HepG2 (cell line): ENCODE results near the gene SKI. TPM values are rescaled to one million over a fixed set of nuclear protein-coding genes. Genes with fewer than 3 reads are reported as not detected.
A peak's percentile ranks its signal among the peaks of the same experiment; 100 is the strongest.

Experiments
- ATF7-NPFF ChIP-seq: sonication (generic); formaldehyde crosslinking; IDR thresholded peaks from 2 replicates; pipeline ENCODE4 v1.8.1; 2023; ENCODE audit warnings: mild to moderate bottlenecking, low read depth, missing genetic modification reagents, moderate library complexity
- CCAR2 ChIP-seq: fragments of 200-400 bp; formaldehyde crosslinking; optimal IDR thresholded peaks from 2 replicates; pipeline ENCODE3; 2018; ENCODE audit warnings: low read depth, mild to moderate bottlenecking, low read length, moderate library complexity
- CENPX ChIP-seq: sonication (generic); formaldehyde crosslinking; IDR thresholded peaks from 2 replicates; pipeline ENCODE4 v1.9.0; 2021; ENCODE audit warnings: mild to moderate bottlenecking, missing genetic modification reagents, moderate library complexity
- EEA1 ChIP-seq: sonication (generic); formaldehyde crosslinking; IDR thresholded peaks from 2 replicates; pipeline ENCODE4 v1.5.1; 2020; ENCODE audit warnings: mild to moderate bottlenecking, missing genetic modification reagents, borderline replicate concordance
- GABPA ChIP-seq, 2 experiments: IDR thresholded peaks; 2 replicates each; pipeline ENCODE4 v1.6.1; 2011 to 2016; ENCODE audit warnings: low read depth in 2 of 2, low read length in 1 of 2, missing biosample characterization in 1 of 2, missing genetic modification characterization in 1 of 2
- KLF11 ChIP-seq: IDR thresholded peaks from 2 replicates; pipeline ENCODE4 v1.6.1; 2016; ENCODE audit warnings: missing compliant biosample characterization
- KLF6 ChIP-seq: IDR thresholded peaks from 2 replicates; pipeline ENCODE4 v1.8.0; 2016; ENCODE audit warnings: missing biosample characterization, missing genetic modification reagents
- MTA1 ChIP-seq: sonication (generic); formaldehyde crosslinking; IDR thresholded peaks from 2 replicates; pipeline ENCODE4 v1.4.0; 2020; ENCODE audit warnings: missing genetic modification reagents, mild to moderate bottlenecking, borderline replicate concordance
- NFIC ChIP-seq: IDR thresholded peaks from 2 replicates; pipeline ENCODE4 v1.6.1; 2012; ENCODE audit warnings: mild to moderate bottlenecking, low read length, inconsistent platforms
- NFYB ChIP-seq: sonication (generic); formaldehyde crosslinking; IDR thresholded peaks from 2 replicates; pipeline ENCODE4 v1.4.0; 2020; ENCODE audit warnings: missing genetic modification reagents
- NONO ChIP-seq, 2 experiments: fragments of 450-650 bp in 1 of 2; sonication (generic) in 1 of 2; formaldehyde crosslinking in 1 of 2; IDR thresholded peaks in 1 of 2; conservative IDR thresholded peaks in 1 of 2; 2 replicates each; pipeline versions ENCODE4 v1.6.1 to v1.8.0; 2017 to 2022; ENCODE audit warnings: mild to moderate bottlenecking in 1 of 2, missing genetic modification reagents in 1 of 2, moderate library complexity in 1 of 2
- RARA ChIP-seq: IDR thresholded peaks from 2 replicates; pipeline ENCODE4 v1.6.1; 2016; ENCODE audit warnings: missing genetic modification reagents, missing compliant biosample characterization
- SP4 ChIP-seq: sonication (generic); formaldehyde crosslinking; IDR thresholded peaks from 2 replicates; pipeline ENCODE4 v1.8.1; 2023; ENCODE audit warnings: mild to moderate bottlenecking, missing genetic modification reagents
- YEATS4 ChIP-seq: sonication (generic); formaldehyde crosslinking; IDR thresholded peaks from 2 replicates; pipeline ENCODE4 v1.4.0; 2020; ENCODE audit warnings: missing genetic modification reagents, borderline replicate concordance
- ZBTB42 ChIP-seq: sonication (generic); formaldehyde crosslinking; IDR thresholded peaks from 2 replicates; pipeline ENCODE4 v1.5.0; 2020; ENCODE audit warnings: mild to moderate bottlenecking, missing genetic modification reagents
- ZNF558 ChIP-seq: sonication (generic); formaldehyde crosslinking; IDR thresholded peaks from 2 replicates; pipeline ENCODE4 v1.9.0; 2022; ENCODE audit warnings: mild to moderate bottlenecking, missing genetic modification reagents, borderline replicate concordance
- polyA plus RNA-seq, 8 experiments: library from polyadenylated mRNA; depleted of rRNA in 3 of 8; stranded (reverse) in 7 of 8; unstranded in 1 of 8; fragments of >200 nt; fragmentation: Illumina TruSeq in 4 of 8; extraction: Trizol in 4 of 8; gene quantifications; 2 replicates each; pipeline versions ENCODE4 v1.2.1 to v1.2.3, GENCODE V29; 2011 to 2016; ENCODE audit warnings: low read depth in 4 of 8, missing spikeins in 1 of 8, mixed read lengths in 1 of 8; ENCODE audit not compliant: insufficient read depth in 1 of 8
- total RNA-seq, 5 experiments: library from RNA; depleted of rRNA; stranded (reverse); fragments of >200 nt; fragmentation: Illumina TruSeq; extraction: Trizol; gene quantifications; 2 replicates each; pipeline ENCODE4 v1.2.3, GENCODE V29; 2016; ENCODE audit warnings: low read depth in 1 of 5
- TF ChIP-seq, protein P1 (sequence below): sonication (generic); formaldehyde crosslinking; IDR thresholded peaks from 2 replicates; pipeline ENCODE4 v1.5.0; 2020; ENCODE audit warnings: missing genetic modification reagents, mild to moderate bottlenecking, borderline replicate concordance
- TF ChIP-seq, protein P2 (sequence below): sonication (generic); formaldehyde crosslinking; IDR thresholded peaks from 2 replicates; pipeline ENCODE4 v1.4.0; 2020; ENCODE audit warnings: missing genetic modification reagents
- TF ChIP-seq, protein P3 (sequence below): sonication (generic); formaldehyde crosslinking; IDR thresholded peaks from 2 replicates; pipeline ENCODE4 v1.8.1; 2023; ENCODE audit warnings: mild to moderate bottlenecking, missing genetic modification reagents
- TF ChIP-seq, protein P4 (sequence below): IDR thresholded peaks from 2 replicates; pipeline ENCODE4 v1.6.1; 2016; ENCODE audit warnings: mild to moderate bottlenecking, missing biosample characterization, missing genetic modification reagents
- TF ChIP-seq, protein P5 (sequence below), 2 experiments: sonication (generic) in 1 of 2; formaldehyde crosslinking in 1 of 2; IDR thresholded peaks; 2 replicates each; pipeline versions ENCODE4 v1.4.0 to v1.6.1; 2018 to 2020; ENCODE audit warnings: missing genetic modification reagents in 2 of 2, borderline replicate concordance in 1 of 2, low read depth in 1 of 2, mild to moderate bottlenecking in 1 of 2, missing biosample characterization in 1 of 2
- TF ChIP-seq, protein P6 (sequence below): conservative IDR thresholded peaks from 2 replicates; pipeline ENCODE4 v1.6.1; 2018; ENCODE audit warnings: missing genetic modification reagents

Gene SKI
- total and polyA plus RNA-seq, 2 of the 13 experiments (the other 11 are each of a cell fraction or from before 2014, with no cell fraction given) = 4.7 to 6.9 TPM

DNA sequence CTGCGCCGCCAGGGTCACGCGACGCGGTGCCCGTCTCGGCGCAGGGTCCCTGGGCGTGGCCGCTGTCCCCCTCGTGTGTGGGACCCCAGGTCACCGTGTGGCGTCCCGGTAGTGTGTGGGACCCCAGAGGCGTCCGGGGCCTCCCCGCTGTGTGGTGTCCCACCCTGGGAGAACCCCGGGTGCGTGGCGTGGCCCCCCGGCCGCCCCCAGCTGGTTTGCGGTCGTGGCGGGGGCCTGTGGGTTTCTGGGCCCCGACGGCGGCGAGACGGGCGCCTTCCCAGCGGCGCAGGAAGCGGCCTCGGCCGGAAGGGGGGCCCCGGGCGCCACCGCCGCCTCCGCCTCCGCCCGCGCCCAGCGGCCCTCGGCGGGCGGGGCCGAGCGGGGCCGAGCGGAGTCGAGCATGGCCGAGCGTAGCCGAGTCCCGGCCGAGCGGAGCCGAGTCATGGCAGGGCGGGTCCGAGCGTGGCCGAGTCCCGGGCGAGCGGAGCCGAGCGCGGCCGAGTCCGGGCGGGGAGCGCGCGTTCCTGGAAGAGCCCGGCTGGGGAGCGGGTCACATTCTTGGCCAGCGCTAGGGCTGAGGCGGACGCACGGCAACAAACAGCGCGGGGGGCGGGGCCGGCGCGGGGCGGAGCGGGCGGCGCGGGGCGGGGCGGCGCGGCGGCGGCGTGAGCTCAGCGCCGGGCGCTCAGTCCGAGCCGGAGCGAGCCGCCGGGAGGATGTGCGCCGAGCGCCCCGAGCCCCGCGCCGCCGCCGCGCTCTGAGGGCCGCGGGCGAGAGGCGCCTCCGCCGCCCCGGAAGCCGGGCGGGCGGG is 568 bp upstream of the SKI start (continued):
- TF ChIP-seq, protein P1, sequence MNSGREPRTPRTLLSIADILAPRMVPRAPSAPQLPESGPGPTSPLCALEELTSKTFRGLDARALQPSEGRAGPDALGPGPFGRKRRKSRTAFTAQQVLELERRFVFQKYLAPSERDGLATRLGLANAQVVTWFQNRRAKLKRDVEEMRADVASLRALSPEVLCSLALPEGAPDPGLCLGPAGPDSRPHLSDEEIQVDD (CRISPR knock-in tag) = 0 out of 2 replicates have a peak, but pooled peaks have one; percentile 36
- TF ChIP-seq, protein P2, sequence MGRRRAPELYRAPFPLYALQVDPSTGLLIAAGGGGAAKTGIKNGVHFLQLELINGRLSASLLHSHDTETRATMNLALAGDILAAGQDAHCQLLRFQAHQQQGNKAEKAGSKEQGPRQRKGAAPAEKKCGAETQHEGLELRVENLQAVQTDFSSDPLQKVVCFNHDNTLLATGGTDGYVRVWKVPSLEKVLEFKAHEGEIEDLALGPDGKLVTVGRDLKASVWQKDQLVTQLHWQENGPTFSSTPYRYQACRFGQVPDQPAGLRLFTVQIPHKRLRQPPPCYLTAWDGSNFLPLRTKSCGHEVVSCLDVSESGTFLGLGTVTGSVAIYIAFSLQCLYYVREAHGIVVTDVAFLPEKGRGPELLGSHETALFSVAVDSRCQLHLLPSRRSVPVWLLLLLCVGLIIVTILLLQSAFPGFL (CRISPR knock-in tag) = no peak
- TF ChIP-seq YEATS4 (peak; percentile 81; the same call in 1 of the 2 replicates), ATF7-NPFF (CRISPR knock-in tag) (no peak), NONO (IDR thresholded peaks at IDR 0.05) (no peak), NONO (CRISPR knock-in tag; conservative IDR thresholded peaks at IDR 0.05) (no peak), KLF6 (CRISPR knock-in tag) (0 out of 2 replicates have a peak, but pooled peaks have one; percentile 10), NFIC (no peak), SP4 (CRISPR knock-in tag) (peak; percentile 27; the same call in 1 of the 2 replicates), CCAR2 (no peak), ZNF558 (CRISPR knock-in tag) (no peak), KLF11 (CRISPR knock-in tag) (no peak), ZBTB42 (CRISPR knock-in tag) (no peak), GABPA (IDR thresholded peaks at IDR 0.05; ENCODE audit: low read depth, low read length) (no peak), GABPA (CRISPR knock-in tag; IDR thresholded peaks at IDR 0.05; ENCODE audit: low read depth) (no peak), EEA1 (CRISPR knock-in tag) (no peak), CENPX (CRISPR knock-in tag) (no peak), MTA1 (CRISPR knock-in tag) (no peak), NFYB (CRISPR knock-in tag) (no peak), RARA (CRISPR knock-in tag) (peak; percentile 15; the same call in 1 of the 2 replicates)
- TF ChIP-seq, protein P3, sequence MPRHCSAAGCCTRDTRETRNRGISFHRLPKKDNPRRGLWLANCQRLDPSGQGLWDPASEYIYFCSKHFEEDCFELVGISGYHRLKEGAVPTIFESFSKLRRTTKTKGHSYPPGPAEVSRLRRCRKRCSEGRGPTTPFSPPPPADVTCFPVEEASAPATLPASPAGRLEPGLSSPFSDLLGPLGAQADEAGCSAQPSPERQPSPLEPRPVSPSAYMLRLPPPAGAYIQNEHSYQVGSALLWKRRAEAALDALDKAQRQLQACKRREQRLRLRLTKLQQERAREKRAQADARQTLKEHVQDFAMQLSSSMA (CRISPR knock-in tag) = no peak
- TF ChIP-seq, protein P4, sequence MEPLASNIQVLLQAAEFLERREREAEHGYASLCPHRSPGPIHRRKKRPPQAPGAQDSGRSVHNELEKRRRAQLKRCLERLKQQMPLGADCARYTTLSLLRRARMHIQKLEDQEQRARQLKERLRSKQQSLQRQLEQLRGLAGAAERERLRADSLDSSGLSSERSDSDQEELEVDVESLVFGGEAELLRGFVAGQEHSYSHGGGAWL (CRISPR knock-in tag) = 0 out of 2 replicates have a peak, but pooled peaks have one; percentile 16
- TF ChIP-seq, protein P5, sequence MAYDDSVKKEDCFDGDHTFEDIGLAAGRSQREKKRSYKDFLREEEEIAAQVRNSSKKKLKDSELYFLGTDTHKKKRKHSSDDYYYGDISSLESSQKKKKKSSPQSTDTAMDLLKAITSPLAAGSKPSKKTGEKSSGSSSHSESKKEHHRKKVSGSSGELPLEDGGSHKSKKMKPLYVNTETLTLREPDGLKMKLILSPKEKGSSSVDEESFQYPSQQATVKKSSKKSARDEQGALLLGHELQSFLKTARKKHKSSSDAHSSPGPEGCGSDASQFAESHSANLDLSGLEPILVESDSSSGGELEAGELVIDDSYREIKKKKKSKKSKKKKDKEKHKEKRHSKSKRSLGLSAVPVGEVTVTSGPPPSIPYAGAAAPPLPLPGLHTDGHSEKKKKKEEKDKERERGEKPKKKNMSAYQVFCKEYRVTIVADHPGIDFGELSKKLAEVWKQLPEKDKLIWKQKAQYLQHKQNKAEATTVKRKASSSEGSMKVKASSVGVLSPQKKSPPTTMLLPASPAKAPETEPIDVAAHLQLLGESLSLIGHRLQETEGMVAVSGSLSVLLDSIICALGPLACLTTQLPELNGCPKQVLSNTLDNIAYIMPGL (CRISPR knock-in tag; IDR thresholded peaks at IDR 0.05; ENCODE audit: borderline replicate concordance in 1 of 2, low read depth in 1 of 2) = 0 out of 4 replicates have a peak, but pooled peaks of 1 of the 2 experiments have one; percentile 7
- TF ChIP-seq, protein P6, sequence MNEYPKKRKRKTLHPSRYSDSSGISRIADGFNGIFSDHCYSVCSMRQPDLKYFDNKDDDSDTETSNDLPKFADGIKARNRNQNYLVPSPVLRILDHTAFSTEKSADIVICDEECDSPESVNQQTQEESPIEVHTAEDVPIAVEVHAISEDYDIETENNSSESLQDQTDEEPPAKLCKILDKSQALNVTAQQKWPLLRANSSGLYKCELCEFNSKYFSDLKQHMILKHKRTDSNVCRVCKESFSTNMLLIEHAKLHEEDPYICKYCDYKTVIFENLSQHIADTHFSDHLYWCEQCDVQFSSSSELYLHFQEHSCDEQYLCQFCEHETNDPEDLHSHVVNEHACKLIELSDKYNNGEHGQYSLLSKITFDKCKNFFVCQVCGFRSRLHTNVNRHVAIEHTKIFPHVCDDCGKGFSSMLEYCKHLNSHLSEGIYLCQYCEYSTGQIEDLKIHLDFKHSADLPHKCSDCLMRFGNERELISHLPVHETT (CRISPR knock-in tag) = no peak
